GM12872 (cell line): ENCODE results near the gene OAT.

Experiments
- CTCF ChIP-seq: IDR thresholded peaks from 3 replicates; pipeline ENCODE4 v1.5.1; 2011; ENCODE audit warnings: low read depth, mild to moderate bottlenecking, low read length, moderate library complexity; ENCODE audit not compliant: insufficient read depth

OAT gene

GRCh38 chr10:124354411-124355382, 64.0 kb downstream of the OAT start:
- no peak for TF ChIP-seq CTCF

- no peak for TF ChIP-seq CTCF
These were observed 64.8 kb downstream of the OAT start for GRCh38 chr10:124353896-124354295.

- TF ChIP-seq CTCF = no peak
These were observed 65.5 kb downstream of the OAT start for GRCh38 chr10:124353091-124353815.

GRCh38 chr10:124351481-124352220, 67.1 kb downstream of the OAT start:
- no peak for TF ChIP-seq CTCF

- TF ChIP-seq CTCF = no peak
These were observed 67.9 kb downstream of the OAT start for GRCh38 chr10:124350806-124351205.

GRCh38 chr10:124349996-124350280, 68.8 kb downstream of the OAT start:
- TF ChIP-seq CTCF = no peak

- no peak for TF ChIP-seq CTCF
These were observed 69.3 kb downstream of the OAT start for GRCh38 chr10:124349231-124349995.
